Hematopoietic multipotent progenitor cell treated with erythropoietin and hydrocortisone succinate and interleukin-3 and kit ligand, for 8 days (in vitro differentiated cells): Measurements from ENCODE around the gene PPP1R15B.

Experiments used
- DNase-seq: peaks from one replicate; pipeline ENCODE4 v3.0.0-alpha.2; 2015

PPP1R15B gene

DNA sequence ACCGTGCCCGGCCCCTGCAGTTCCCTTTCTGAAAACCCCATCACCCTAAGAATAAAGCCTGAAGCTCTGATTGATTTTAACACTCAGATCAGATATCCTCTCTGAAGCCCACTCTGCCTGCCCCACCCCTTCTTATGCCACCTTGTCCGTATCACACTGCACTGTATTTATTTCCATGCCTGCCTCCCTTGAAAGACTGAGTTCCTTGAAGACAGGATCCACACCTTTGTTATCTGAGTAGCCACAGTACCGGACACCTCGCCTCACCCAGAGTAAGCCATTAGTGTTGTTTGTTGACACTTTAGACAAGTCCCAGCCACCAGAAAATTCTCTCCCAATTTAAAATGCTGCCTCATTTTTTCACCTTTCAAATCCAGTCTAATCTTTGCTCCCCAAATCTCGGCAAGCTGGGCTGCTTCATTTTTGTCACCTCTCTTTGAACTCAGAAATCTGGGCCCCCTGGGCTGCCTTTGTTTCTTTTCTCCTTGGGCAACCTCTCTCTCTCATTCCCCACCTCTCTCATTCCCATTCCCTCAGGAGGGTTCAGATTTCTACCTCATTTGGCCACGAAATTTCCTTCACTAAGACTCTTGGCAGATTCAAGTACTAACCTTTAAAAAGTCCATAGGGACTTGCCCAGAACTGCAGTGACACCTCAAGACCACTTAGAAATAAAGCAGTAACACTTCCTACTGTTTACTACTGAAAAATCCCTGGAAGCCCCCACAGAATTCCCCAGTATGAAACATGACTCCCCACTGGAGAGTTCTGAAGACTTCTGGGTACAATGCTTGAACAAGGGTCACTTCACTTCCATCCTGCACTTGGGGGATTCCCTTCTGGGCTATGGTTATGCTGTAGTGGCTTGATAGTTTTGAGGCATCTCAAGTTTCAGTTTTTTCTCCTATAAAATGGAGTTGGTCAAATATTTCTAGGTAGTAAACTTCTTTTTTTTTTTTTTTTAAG, 8.7 kb upstream of the PPP1R15B start:
- no peak for DNase-seq

DNA sequence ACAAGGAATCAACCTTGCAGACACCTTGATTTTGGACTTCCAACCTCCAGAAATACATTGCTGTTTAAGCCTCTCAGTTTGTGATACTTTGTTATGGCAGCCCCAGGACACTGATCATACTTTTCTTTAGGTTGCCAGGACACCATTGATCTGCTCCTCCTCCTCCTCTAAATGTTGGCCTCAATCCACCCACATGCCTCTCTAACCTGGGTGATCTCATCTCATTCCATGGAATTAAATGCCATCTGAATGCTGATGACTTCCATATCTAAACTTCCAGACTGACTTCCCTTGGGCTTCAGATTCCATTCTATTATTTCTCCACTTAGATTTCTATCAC, 7.4 kb upstream of the PPP1R15B start:
- DNase-seq: no peak

GRCh38 chr1:204418174-204419063, 6.8 kb upstream of the PPP1R15B start:
- no peak for DNase-seq

DNA sequence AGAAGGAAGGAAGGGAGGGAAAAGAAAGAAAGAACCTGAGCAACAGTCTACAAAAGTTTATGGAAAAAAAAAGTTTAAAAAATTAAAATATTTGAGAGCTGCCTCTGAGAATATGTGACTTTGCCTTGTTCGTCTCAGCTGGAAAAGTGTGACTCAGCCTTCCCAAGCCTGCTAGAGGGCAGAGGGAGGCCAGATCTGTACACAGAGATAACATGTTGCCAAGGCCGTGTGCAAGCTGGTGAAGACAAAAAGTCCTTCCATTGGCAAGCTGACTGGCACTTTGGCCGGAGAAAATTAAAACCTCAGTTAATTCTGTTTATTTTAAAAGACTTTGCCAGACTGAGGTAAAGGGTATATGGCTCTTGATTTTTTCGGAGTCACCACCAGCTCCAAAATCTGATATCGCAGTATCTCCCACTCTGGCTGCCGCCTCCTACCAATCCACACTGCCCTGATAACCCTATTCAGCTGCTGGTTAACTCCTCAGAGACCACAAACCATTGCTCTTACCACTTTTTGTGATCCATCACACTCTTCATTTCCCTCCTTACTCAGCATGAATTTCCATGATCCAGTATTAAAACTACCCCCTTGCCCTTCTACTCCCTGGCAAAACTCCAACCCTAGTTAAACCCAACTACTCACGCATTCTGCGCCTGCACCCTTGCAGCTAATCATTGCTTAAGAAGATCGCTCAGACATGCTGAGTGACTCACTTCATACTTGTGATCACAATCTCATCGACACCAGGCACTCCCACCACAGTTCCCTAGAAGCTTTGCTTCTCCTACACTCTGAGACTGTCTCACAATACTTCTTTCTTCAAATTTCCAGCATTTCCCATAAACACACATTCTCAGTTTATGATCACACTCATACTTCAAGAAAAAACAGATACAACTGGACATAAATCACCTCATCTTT, 5.7 kb upstream of the PPP1R15B start:
- peak; percentile 87 for DNase-seq

DNA sequence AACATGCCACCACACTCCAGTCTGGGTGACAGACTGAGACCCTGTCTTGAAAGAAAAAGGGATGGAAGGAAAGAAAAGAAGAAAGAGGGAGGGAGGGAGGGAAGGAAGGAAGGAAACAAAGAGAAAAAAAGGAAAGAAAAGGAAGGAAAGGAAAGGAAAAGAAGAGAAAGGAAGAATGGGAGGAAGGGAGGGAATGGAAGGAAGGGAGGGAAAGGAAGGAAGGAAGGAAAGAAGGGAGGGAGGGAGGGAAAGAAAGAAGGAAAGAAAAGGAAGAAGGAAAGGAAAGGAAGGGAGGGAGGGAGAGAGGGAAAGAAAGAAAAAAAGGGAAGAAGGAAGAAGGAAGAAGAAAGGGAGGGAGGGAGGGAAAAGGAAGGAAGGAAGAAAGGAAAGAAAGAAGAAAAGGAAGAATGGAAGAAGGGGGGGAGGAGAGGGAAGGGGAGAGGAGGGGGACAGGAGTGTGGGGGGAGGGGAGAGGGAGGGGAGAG, 5.0 kb upstream of the PPP1R15B start:
- no peak for DNase-seq

- DNase-seq: no peak
Measured at GRCh38 chr1:204415351-204415750, 3.7 kb upstream of the PPP1R15B start.

DNA sequence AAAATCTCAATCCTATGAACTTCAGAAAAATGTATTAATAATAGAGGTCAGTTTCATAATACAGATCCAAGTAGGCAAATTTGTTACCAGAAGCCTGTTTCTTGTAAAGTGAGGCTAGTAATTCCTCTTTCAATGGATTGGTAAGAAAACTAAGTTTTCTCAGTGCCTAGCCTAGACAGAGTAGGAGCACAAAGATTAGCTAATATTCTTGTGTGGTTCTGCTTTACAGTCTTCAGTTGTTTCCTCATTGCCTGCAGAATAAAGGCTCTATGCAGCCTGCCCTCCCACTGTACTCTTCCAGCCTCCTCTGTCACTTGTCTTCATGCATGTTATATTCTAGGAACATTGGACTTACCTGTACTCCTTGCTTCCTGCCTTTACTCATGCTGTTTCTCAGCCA, 2.4 kb upstream of the PPP1R15B start:
- no peak for DNase-seq

DNA sequence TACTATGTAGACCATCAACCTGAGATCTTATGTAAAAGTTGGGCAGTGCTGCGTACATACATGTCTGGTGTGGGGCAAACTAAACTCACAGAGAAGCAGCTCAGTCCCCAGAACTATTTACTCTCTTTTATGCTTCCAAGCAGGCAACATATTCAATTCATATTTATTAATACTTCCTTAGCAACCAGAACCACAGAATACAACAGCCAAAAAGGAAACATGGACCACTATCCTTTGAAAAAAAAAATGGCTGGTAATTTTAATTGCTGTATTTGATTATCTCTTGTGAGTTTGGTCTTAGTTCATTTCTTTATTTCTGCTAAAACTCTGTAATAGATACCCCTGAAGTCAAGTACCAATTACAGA, 1.5 kb upstream of the PPP1R15B start:
- DNase-seq: no peak

DNA sequence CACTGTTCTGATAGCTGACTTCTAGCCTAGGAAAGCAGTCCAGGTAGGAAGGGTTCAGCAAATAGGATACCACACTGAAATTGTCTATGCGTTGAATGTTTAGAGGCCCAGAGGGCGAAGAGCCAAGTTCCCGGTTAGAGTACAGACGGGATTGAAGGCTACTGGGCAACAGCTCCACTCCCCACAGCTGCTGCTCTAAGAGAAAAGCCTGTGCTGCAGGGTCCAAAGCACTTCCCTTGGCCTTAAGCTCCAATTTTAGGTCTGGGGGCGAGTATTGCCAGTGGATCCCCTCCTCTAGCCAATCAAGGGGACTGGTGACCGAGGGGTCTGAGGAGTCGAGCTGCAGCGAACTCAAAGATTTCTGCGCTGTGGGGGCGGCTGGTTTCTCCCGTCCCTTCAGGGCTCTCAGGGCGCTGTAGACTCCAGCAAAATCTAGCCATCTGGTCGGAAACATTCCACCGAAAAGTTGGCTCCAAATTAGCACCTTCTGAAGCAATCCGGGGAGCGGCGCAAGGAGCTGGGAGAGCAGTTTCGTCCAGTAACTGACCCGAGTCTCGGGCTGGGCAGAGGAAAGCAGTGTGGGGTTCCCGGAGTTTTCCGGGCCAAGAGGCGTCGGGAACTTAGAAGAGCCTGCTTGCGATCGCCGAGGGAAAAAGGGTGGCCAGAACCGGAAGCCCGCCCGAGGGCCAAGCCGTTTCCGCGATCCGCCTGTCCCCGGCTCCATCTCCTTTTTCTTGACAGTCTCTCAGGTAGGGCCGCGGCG, 748 bp downstream of the PPP1R15B start:
- DNase-seq: peak; percentile 45

DNA sequence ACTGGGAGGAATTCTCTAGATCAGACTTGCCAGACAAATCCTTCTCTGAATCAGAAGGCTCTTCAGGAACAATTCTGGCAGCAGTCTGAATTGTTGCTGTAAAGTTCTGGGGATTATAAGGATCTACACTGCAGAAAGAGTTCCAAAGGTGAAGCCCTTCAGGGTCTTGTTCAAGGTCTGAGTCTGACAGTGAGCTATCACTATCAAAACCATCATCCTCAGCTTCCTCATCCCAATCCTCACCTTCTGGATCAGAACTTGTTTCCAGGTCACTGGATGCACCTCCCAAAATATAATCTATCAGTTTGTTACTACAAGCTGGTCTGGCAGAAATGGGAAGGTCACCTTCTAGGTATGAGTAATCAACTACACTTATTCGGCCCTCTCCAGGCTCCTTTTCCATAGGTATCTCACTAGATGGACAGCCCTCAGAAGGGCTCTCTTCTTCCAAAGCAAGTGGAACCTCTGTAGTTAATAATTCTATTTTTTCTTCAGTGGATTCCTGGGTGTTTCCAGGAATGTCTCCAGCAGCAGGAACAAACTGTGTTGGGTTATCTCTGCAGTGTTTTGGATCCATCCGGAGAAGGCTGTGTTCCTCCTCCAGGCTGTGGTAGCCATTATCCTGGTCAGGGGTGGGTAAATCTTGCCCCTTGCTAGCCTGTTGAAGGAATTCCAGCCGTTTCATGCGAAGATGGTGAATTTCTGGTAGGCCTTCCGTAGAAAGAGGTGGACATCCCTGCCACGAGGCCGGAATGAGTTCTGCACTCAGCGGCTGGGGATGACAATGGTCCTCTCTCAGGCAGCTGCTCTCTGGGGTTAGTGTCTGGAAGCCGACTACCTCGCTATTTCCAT, 1.6 kb downstream of the PPP1R15B start:
- DNase-seq: no peak

DNA sequence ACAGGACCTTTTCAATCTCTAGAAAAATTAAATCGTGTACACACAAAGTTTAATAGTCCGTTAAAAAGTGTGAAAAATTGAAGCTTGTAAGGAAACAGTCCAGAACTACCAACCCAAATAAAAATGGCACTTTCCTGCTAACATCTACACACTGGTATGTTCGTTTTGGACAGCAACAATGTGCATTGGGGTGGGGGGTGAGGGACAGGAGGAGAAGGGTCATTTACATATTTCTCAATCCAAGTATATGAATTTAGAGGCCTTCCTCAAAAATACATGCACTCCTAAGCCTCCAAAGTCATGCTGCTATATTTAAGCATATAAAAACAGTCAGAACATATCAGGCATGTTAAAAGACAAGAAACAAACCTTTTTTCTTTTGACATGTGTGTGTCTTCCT, 2.5 kb downstream of the PPP1R15B start:
- no peak for DNase-seq

DNA sequence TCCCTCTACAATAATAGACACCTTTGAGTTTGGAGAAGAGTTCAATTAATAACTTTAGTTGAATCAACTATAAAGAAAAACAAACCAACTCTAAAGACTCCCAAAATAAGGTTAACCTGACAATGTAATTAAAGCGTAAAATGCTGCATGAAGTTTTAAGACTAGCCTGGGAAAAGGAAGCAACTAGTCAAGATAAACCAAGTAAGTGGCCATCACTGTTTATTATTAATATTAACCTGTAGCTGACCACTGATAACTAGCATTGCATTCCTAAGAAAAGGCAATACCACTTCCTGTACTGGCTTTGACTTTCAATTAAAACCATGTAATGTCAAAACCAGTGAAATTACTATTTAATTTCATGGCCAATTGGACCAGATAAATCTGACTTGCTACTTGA, 3.0 kb downstream of the PPP1R15B start:
- no peak for DNase-seq

DNA sequence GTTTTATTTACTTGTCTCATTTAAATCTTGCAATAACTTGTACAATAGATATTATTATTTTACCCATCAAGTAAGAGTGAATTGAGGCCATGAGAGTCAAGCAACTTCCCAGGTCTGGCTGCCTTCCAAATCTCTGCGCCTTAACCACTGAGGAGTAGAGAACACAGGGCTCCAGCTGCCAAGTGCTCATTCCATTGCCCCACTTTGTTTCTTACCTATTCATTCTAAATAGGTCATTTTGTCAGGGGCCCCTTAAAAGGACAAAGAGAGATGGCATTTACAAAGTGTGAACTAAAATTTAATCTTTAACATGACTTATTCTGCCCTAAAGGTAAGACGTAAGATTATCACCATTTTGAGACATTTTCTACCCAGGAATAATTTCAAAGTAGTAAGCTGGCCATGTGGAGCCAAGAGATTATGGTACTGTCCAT, 3.5 kb downstream of the PPP1R15B start:
- DNase-seq: peak; percentile 76

GRCh38 chr1:204407295-204407971, 4.2 kb downstream of the PPP1R15B start:
- no peak for DNase-seq

DNA sequence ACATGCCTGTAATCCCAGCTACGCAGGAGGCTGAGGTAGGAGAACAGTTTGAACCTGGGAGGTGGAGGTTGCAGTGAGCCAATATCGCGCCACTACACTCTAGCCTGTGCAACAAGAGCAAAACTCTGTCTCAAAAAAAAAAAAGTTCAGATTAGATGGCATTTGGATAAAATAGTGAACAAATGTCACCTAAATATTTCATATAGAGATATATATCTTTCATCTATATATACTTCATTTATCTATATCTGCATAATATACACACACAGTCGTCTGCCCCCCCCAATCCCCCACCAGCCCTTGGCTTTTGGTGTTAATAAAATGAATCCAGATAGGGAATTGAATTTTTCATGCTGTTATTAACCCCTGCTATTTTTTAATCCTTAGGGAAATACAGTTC, 5.0 kb downstream of the PPP1R15B start:
- DNase-seq: no peak

- DNase-seq: no peak
Measured at GRCh38 chr1:204405988-204406387, 5.6 kb downstream of the PPP1R15B start.

GRCh38 chr1:204404629-204405028, 7.0 kb downstream of the PPP1R15B start:
- DNase-seq: no peak

- DNase-seq: no peak
Measured at GRCh38 chr1:204402391-204402790, 9.2 kb downstream of the PPP1R15B start.

DNA sequence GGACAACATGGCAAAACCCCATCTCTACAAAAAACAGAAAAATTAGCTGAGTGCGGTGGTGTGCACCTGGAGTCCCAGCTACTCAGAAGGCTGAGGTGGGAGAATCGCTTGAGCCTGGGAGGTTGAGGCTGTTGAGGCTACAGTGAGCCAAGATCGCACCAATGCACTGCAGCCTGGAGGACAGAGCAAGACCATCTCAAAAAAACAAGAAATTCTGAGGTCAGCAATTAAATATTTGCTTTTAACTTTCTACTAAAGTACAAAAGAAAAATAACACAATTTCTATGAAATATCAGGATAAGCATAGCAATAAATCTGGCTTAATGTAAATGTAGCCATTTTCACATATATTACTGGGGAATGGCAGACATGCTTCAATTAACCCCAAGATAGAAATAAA, 9.9 kb downstream of the PPP1R15B start:
- DNase-seq: no peak

DNA sequence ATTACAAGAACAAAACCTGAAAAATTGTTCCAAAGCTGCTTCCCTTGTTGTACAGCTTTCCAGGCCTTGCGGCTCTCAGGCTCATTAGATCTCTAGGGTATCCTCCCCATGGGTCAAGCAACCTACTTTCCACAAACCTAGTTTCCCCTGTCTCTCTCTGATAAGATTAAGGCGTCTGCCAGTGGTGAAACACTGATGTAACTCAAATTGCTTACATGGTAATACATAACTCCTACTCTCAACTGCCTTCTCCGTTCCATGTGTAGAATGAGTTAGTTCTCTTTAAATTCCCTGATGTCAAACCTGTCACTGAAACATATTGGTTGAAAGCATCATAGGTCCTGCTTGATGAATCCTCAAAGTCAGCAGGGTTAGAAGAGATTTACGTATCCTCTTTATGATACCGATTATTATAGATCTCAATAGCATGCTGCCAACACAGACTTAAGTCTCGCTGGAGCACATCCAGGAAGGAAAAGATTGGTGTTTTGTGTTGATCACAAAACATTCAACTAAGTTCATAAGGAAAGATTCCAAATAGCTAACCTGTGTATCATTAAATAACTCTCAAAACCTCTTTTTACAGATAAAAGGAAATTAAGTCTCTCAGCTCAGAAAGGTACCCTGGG, 10.6 kb downstream of the PPP1R15B start:
- DNase-seq: peak; percentile 23
